Activated CD8-positive, alpha-beta memory T cell treated with anti-CD3 and anti-CD28 coated beads for 36 hours (primary cell): ENCODE results near the gene PCDHGA4. TPM values are rescaled to one million over a fixed set of nuclear protein-coding genes. Genes with fewer than 3 reads are reported as not detected.
"Not testable (repeated sequence)": the region's sequence is repeated elsewhere in the genome, so short reads cannot be mapped to it uniquely, and the experiment has no call there.

Experiments
- CTCF ChIA-PET: fragments of 350-600 bp; sonication (Branson Sonifier 250); formaldehyde crosslinking; loops from one replicate; lab custom pipeline; 2021; ENCODE audit warnings: antibody characterized with exemption; lab: Charles Lee
- POLR2A ChIA-PET: fragments of 350-600 bp; sonication (Branson Sonifier 250); formaldehyde crosslinking; loops from one replicate; lab custom pipeline; 2021; ENCODE audit warnings: antibody characterized with exemption; lab: Charles Lee
- total RNA-seq, 2 experiments: library from RNA; stranded (reverse); gene quantifications; one replicate each; pipeline ENCODE4 v1.2.3, GENCODE V29; 2021

Gene PCDHGA4
- total RNA-seq, 2 experiments from 2014 or later, result 0.15 TPM; not detected in 1

GRCh38 chr5:141371572-141372475 is 17.0 kb downstream of the PCDHGA4 start:
- POLR2A ChIA-PET, result no interaction called here
- CTCF ChIA-PET, result no interaction called here

DNA sequence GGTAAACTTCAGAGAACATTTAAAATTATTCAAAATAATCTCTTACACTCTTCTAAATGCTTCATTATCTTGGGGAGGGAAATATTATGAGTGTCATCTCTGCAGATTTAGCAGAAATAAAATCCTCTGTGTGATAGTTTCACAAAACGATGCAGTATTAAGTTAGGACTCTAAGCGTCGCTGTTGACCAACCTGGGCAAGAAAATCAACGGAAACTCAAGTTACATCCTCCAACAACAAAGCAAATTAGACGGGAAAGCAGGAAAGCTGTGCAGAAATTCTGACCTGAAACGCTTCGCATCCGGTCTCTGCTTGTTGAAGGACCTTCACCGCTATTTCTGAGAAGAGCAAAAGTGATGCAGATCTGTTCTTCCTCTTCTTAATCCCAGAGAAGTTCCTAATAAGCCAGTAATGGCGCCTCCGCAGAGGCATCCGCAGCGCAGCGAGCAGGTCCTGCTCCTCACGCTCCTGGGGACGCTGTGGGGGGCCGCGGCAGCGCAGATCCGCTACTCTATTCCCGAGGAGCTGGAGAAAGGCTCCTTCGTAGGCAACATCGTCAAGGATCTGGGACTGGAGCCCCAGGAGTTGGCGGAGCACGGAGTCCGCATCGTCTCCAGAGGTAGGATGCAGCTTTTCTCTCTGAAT is 19.0 kb downstream of the PCDHGA4 start, which contains the start of gene PCDHGA6:
Gene PCDHGA6, plus strand, starts transcription at position 219 of the 645 bp plus-strand sequence. Its CDS starts 193 bp downstream, at position 412.
- CTCF ChIA-PET, result interaction anchor here (0.6 kb wide), 1 partner anchor 387 kb away, joined by 3 read pairs; no protein-coding TSS in a partner anchor
- POLR2A ChIA-PET, result no interaction called here

GRCh38 chr5:141374627-141375026 is 19.8 kb downstream of the PCDHGA4 start:
- CTCF ChIA-PET, result interaction anchor here (0.6 to 1.1 kb wide), 2 partner anchors 12 to 387 kb away, joined by 3 to 4 read pairs; no protein-coding TSS in a partner anchor
- POLR2A ChIA-PET, result no interaction called here

GRCh38 chr5:141375444-141376155 is 20.8 kb downstream of the PCDHGA4 start:
- POLR2A ChIA-PET, result not testable (repeated sequence)
- CTCF ChIA-PET, result interaction anchor here (1.1 kb wide), 1 partner anchor 11 kb away, joined by 4 read pairs; no protein-coding TSS in a partner anchor

GRCh38 chr5:141382469-141383294 is 27.9 kb downstream of the PCDHGA4 start, which contains the start of gene PCDHGA7:
TSS of gene PCDHGA7 (plus strand) at chr5:141382742. CDS start at chr5:141382900, 158 bp downstream.
- ChIA-PET POLR2A (no interaction called here), CTCF (no interaction called here)

DNA sequence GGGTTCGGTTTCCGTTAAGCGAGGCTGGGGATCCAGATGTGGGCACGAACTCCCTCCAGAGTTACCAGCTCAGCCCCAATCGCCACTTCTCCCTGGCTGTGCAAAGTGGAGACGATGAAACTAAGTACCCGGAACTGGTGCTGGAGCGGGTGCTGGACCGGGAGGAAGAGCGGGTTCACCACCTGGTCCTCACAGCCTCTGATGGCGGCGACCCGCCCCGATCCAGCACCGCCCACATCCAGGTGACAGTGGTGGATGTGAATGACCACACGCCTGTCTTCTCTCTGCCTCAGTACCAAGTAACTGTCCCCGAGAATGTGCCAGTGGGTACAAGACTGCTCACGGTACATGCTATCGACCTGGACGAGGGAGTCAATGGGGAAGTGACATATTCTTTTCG is 28.5 kb downstream of the PCDHGA4 start:
- POLR2A ChIA-PET, result no interaction called here
- CTCF ChIA-PET, result no interaction called here

GRCh38 chr5:141384471-141385267 is 29.8 kb downstream of the PCDHGA4 start:
- ChIA-PET CTCF (no interaction called here), POLR2A (no interaction called here)

DNA sequence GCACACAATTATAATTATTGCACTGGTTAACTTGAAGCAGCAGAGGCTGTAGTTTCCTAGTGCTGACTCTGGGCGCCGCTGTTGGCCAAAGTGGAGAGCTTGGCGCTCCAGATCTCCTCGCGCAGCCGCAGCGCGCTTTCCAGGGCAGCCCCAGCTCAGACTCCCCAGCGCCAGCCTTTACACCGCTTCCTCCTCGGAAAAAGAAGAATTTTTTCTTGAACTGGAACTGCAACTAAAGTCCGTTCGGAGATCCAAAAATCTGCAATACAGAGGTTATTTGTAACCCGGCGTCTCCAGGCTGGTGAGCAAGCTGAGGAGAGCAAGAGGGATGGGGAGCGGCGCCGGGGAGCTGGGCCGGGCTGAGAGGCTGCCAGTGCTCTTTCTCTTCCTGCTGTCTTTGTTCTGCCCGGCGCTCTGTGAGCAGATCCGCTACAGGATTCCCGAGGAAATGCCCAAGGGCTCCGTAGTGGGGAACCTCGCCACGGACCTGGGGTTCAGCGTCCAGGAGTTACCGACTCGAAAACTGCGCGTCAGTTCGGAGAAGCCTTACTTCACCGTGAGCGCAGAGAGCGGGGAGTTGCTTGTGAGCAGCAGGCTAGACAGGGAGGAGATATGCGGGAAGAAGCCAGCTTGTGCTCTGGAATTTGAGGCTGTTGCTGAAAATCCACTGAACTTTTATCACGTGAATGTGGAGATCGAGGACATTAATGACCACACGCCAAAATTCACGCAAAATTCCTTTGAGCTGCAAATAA is 32.9 kb downstream of the PCDHGA4 start, which contains the start of gene PCDHGB4:
Gene PCDHGB4, plus strand, starts transcription at position 142 of the 755 bp plus-strand sequence. Its CDS starts 187 bp downstream, at position 329.
- CTCF ChIA-PET, result interaction anchor here (1.0 kb wide), 1 partner anchor 43 kb away, joined by 4 read pairs; the partner anchor contains the start of gene PCDHGA12
- POLR2A ChIA-PET, result not testable (repeated sequence)

GRCh38 chr5:141388661-141389060 is 33.8 kb downstream of the PCDHGA4 start:
- CTCF ChIA-PET, result no interaction called here
- POLR2A ChIA-PET, result no interaction called here

DNA sequence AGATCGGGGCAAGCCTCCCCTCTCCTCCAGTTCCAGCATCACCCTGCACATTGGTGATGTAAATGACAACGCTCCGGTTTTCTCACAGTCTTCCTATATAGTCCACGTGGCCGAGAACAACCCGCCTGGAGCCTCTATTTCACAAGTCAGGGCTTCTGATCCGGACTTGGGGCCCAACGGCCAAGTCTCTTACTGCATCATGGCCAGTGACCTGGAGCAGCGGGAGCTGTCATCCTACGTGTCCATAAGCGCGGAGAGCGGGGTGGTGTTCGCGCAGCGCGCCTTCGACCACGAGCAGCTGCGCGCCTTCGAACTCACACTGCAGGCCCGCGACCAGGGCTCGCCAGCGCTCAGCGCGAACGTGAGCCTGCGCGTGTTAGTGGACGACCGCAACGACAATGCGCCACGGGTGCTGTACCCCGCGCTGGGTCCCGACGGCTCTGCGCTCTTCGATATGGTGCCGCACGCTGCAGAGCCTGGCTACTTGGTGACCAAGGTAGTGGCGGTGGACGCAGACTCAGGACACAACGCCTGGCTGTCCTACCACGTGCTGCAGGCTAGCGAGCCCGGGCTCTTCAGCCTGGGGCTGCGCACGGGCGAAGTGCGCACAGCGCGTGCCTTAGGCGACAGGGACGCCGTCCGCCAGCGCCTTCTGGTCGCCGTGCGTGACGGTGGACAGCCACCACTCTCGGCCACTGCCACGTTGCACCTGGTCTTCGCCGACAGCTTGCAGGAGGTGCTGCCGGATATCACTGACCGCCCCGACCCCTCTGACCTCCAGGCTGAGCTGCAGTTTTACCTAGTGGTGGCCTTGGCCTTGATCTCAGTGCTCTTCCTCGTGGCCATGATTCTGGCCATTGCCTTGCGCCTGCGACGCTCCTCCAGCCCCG is 34.6 kb downstream of the PCDHGA4 start:
- ChIA-PET POLR2A (no interaction called here), CTCF (interaction anchor here (1.1 kb wide), 1 partner anchor 132 kb away, joined by 3 read pairs; no protein-coding TSS in a partner anchor)

DNA sequence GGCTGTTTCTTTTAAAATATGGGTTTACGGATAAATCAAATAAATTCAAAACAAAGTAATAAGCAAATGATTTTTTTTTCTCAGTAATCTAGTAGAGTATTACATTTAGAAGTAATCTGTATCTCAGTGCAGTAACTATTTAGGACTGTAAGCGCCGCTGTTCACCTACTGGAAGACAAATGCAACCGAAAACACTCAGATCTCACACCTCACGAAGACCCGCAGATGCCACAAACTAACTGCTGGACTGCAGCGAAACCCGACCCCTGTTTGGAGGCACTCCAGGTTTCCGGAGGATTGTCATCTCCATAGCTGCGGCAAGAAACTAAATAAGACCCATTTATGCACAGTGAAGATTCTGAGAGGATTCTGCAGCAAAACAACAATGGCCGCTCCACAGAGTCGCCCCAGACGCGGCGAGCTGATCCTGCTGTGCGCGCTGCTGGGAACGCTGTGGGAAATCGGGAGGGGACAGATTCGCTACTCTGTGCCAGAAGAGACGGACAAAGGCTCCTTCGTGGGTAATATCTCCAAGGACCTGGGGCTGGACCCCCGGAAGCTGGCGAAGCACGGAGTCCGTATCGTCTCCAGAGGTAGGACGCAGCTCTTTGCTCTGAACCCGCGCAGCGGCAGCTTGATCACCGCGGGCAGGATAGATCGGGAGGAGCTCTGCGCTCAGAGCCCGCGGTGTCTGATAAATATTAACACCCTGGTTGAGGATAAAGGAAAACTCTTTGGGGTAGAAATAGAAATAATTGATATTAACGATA is 37.8 kb downstream of the PCDHGA4 start, which contains the start of gene PCDHGA8:
Gene PCDHGA8, plus strand, starts transcription at position 205 of the 770 bp plus-strand sequence. Its CDS starts 181 bp downstream, at position 386.
- ChIA-PET POLR2A (no interaction called here), CTCF (no interaction called here)

- ChIA-PET CTCF (no interaction called here), POLR2A (no interaction called here)
Measured at GRCh38 chr5:141393267-141393666, 38.4 kb downstream of the PCDHGA4 start.

GRCh38 chr5:141394401-141395187 is 39.8 kb downstream of the PCDHGA4 start:
- POLR2A ChIA-PET, CTCF ChIA-PET: not testable (repeated sequence)
